HEK293 (cell line): ENCODE measurements around the gene C6orf89.

ENCODE experiments used
- CTCF ChIA-PET: fragments of 350-600 bp; formaldehyde crosslinking; extraction: SDS; loops from one replicate; lab custom pipeline; 2021; ENCODE audit warnings: antibody characterized with exemption; lab: Yijun Ruan, JAX
- POLR2A ChIA-PET: fragments of 300-600 bp; formaldehyde crosslinking; extraction: SDS; loops from one replicate; lab custom pipeline; 2020; ENCODE audit warnings: antibody characterized with exemption, inconsistent platforms; lab: Yijun Ruan, JAX
- H3K27ac ChIP-seq: fragments of 200-500 bp; sonication (Bioruptor generic); 2 replicates; pipeline ENCODE4 v1.5.1; 2014; ENCODE audit warnings: low read depth, low read length, control low read depth, inconsistent platforms; ENCODE audit errors: extremely low read depth
- H3K36me3 ChIP-seq, 2 experiments: fragments of 200-500 bp in 1 of 2; sonication (Bioruptor generic) in 1 of 2; 1 replicate in 1 of 2; 2 replicates in 1 of 2; pipeline ENCODE4 v1.5.1; 2014 to 2017; ENCODE audit warnings: inconsistent platforms in 2 of 2, low read length in 2 of 2; ENCODE audit not compliant: control insufficient read depth in 2 of 2, insufficient read depth in 1 of 2
- H3K4me1 ChIP-seq: fragments of 200-500 bp; sonication (Bioruptor generic); 2 replicates; pipeline ENCODE4 v1.5.1; 2014; ENCODE audit warnings: mild to moderate bottlenecking, low read length, inconsistent platforms; ENCODE audit not compliant: control insufficient read depth, insufficient read depth
- H3K4me3 ChIP-seq: 2 replicates; pipeline ENCODE4 v1.5.1; 2011; ENCODE audit warnings: low read depth, mild to moderate bottlenecking, control low read depth, low read length, moderate library complexity
- H3K9me3 ChIP-seq: fragments of 200-500 bp; sonication (Bioruptor generic); 2 replicates; pipeline ENCODE4 v1.5.1; 2014; ENCODE audit warnings: low read depth, low read length, inconsistent platforms; ENCODE audit not compliant: control insufficient read depth, insufficient read depth
- GLIS1 ChIP-seq: fragments of 450-650 bp; formaldehyde crosslinking; IDR thresholded peaks from 2 replicates; pipeline ENCODE4 v1.5.1; 2016; ENCODE audit warnings: missing biosample characterization, missing genetic modification characterization
- KLF7 ChIP-seq: fragments of 450-650 bp; formaldehyde crosslinking; IDR thresholded peaks from 2 replicates; pipeline ENCODE4 v1.5.1; 2016; ENCODE audit warnings: missing biosample characterization, missing genetic modification characterization, borderline replicate concordance
- OSR2 ChIP-seq: fragments of 450-650 bp; formaldehyde crosslinking; IDR thresholded peaks from 2 replicates; pipeline ENCODE4 v1.5.1; 2016; ENCODE audit warnings: missing biosample characterization, missing genetic modification characterization
- ZBTB8A ChIP-seq: fragments of 450-650 bp; formaldehyde crosslinking; IDR thresholded peaks from 2 replicates; pipeline ENCODE4 v1.5.1; 2016; ENCODE audit warnings: missing biosample characterization, missing genetic modification characterization
- ZNF16 ChIP-seq: fragments of 450-650 bp; formaldehyde crosslinking; IDR thresholded peaks from 2 replicates; pipeline ENCODE4 v1.5.1; 2016; ENCODE audit warnings: low read depth, missing biosample characterization, missing genetic modification characterization
- ZNF184 ChIP-seq: fragments of 450-650 bp; IDR thresholded peaks from 2 replicates; pipeline ENCODE4 v1.5.1; 2018; ENCODE audit warnings: missing biosample characterization, mild to moderate bottlenecking, missing genetic modification characterization
- ZNF302 ChIP-seq: fragments of 450-650 bp; formaldehyde crosslinking; IDR thresholded peaks from 2 replicates; pipeline ENCODE4 v1.5.1; 2016; ENCODE audit warnings: missing biosample characterization, missing genetic modification characterization, low read depth
- ZNF341 ChIP-seq: fragments of 450-650 bp; formaldehyde crosslinking; IDR thresholded peaks from 2 replicates; pipeline ENCODE4; 2016; ENCODE audit warnings: low read depth, missing biosample characterization, missing genetic modification characterization
- ZNF391 ChIP-seq: fragments of 450-650 bp; formaldehyde crosslinking; IDR thresholded peaks from 2 replicates; pipeline ENCODE4 v1.5.1; 2016; ENCODE audit warnings: low read depth, missing biosample characterization, missing genetic modification characterization, borderline replicate concordance
- ZNF416 ChIP-seq: fragments of 450-650 bp; formaldehyde crosslinking; IDR thresholded peaks from 2 replicates; pipeline ENCODE4 v1.5.1; 2016; ENCODE audit warnings: missing biosample characterization, missing genetic modification characterization
- ZNF510 ChIP-seq: fragments of 450-650 bp; formaldehyde crosslinking; IDR thresholded peaks from 2 replicates; pipeline ENCODE4 v1.5.1; 2018; ENCODE audit warnings: mild to moderate bottlenecking, missing genetic modification characterization, missing biosample characterization; ENCODE audit not compliant: insufficient replicate concordance
- ZNF529 ChIP-seq: fragments of 450-650 bp; formaldehyde crosslinking; IDR thresholded peaks from 2 replicates; pipeline ENCODE4 v1.5.1; 2017; ENCODE audit warnings: missing genetic modification characterization, missing biosample characterization; ENCODE audit not compliant: insufficient replicate concordance
- ZNF549 ChIP-seq: fragments of 450-650 bp; IDR thresholded peaks from 2 replicates; pipeline ENCODE4 v1.5.1; 2018; ENCODE audit warnings: missing biosample characterization, missing genetic modification characterization, mild to moderate bottlenecking, inconsistent platforms, moderate library complexity
- ZNF623 ChIP-seq: fragments of 450-650 bp; formaldehyde crosslinking; IDR thresholded peaks from 2 replicates; pipeline ENCODE4 v1.5.1; 2016; ENCODE audit warnings: missing biosample characterization, missing genetic modification characterization
- ZNF660 ChIP-seq: fragments of 450-650 bp; IDR thresholded peaks from 2 replicates; pipeline ENCODE4 v1.5.1; 2018; ENCODE audit warnings: missing biosample characterization, mild to moderate bottlenecking, missing genetic modification characterization
- ZNF747 ChIP-seq: fragments of 450-650 bp; formaldehyde crosslinking; IDR thresholded peaks from 2 replicates; pipeline ENCODE4 v1.5.1; 2016; ENCODE audit warnings: missing biosample characterization, missing genetic modification characterization
- TF ChIP-seq, protein P1 (sequence below): fragments of 450-650 bp; formaldehyde crosslinking; IDR thresholded peaks from 2 replicates; pipeline ENCODE4 v1.5.1; 2016; ENCODE audit warnings: missing biosample characterization, missing genetic modification characterization, borderline replicate concordance

C6orf89 gene

DNA sequence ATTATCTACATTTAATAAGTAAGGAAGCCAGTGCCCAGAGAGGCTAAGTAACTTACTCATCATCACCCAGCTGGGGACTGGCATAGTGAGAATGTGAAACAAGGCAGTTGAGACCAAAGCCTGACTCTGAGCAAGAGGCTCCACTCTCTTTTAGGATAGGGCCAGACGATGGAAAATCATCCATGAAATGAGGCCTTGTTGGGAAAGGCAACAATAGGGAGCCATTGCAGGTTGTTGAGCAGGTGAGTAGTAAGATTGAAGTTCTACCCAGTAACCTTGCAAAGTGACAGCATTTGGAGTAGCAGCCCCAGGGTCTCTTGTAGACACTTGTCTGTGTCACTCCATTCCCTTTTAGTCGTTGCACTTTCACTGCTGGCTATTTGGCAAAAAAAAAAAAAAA is 44.0 kb upstream of the C6orf89 start:
- H3K4me1 ChIP-seq = no peaks in the 10 kb centered on the region
- CTCF ChIA-PET = interaction anchor here (2.1 kb wide), 1 partner anchor 9 kb away, joined by 23 read pairs; no protein-coding TSS in a partner anchor
- POLR2A ChIA-PET = interaction anchor here (0.7 to 1.9 kb wide), 2 partner anchors 11 to 121 kb away, joined by 3 to 6 read pairs; no protein-coding TSS in a partner anchor

DNA sequence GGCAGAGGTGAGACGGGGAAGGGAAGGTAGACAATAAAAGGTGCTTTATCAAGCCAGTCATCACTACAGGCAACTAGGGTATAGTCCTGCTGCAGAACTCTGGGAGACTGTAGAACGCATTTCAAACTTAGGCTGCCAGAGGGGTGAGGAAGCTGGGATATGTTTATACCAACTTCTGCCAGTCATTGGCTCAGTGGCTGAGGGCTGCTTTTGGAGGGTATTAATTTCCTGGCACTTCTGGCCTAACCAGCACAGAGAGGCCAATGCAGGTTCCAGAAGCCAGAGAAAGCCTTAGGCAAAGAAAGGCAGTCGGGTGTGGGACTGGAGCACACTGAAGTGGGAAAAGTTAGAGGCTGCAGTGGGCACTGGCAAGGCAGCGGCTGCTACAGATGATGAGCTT is 42.6 kb upstream of the C6orf89 start:
- POLR2A ChIA-PET = no interaction called here
- H3K27ac ChIP-seq = no peak overlapping the region
- H3K4me1 ChIP-seq = no peaks in the 10 kb centered on the region
- TF ChIP-seq KLF7 = no peak
- TF ChIP-seq ZNF416 (tag by site-specific recombination) = no peak
- TF ChIP-seq, all 188 proteins: peak for 0
- no peak overlapping the region for H3K4me3 ChIP-seq
- H3K36me3 ChIP-seq = no peaks in the 10 kb centered on the region
- no peaks in the 10 kb centered on the region for H3K9me3 ChIP-seq
- CTCF ChIA-PET = interaction anchor here (11.0 kb wide), 1 partner anchor 74 kb away, joined by 298 read pairs; no protein-coding TSS in a partner anchor

More for the DNA sequence above, 44.0 kb upstream of the C6orf89 start:
- H3K9me3 ChIP-seq = no peaks in the 10 kb centered on the region
- no peak overlapping the region for H3K4me3 ChIP-seq
- no peak overlapping the region for H3K27ac ChIP-seq
- peak; percentile 91 for TF ChIP-seq ZNF16 (tag by site-specific recombination)
- no peak for TF ChIP-seq ZBTB8A (tag by site-specific recombination)
- H3K36me3 ChIP-seq = no peaks in the 10 kb centered on the region

DNA sequence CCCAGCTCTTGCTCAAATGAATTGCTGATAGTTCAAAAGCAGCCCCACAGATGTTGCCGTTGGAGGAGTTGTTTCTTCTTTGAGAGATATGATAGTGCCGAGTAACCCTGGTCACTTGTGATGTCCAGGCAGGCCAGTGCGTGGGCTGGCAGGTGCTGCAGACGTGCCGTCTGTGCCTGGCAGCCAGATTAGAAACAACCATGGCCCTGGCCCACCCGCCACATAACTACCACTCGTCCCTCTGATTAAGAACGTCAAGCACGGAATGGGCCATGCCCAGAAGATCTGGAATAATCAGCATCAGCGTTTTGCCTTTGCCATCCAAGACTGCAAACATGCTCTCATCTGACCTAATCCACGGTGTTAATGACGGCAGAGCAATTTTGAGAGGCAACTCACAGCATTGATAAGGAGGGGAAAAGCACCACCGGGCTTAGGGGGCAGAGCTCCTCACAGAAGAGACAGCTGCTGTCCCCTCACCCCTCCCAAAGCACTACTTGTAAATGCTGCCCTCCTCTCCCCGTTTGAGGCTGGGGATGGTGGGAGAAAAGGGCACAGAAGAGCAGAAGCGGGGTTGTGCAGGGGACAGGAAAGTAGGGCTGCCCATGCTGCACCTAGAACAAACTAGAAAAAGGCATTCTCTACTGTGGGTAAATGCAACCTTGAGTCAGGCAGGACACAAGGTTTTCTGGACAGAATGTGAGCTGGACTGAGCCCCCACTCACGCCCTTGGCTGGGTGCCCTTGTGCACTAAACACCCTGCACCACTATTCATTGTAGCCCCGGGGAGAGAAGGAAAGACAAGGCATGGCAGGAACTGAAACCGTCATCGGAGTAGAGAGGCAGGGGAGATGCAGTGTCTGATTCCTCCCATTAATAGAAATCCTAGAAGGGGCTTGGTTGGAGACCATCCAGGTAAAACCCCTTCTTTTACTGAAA is 41.3 kb upstream of the C6orf89 start:
- ChIA-PET CTCF (interaction anchor here (0.6 to 11.0 kb wide), 5 partner anchors 9 to 379 kb away, joined by 3 to 298 read pairs (median 4); no protein-coding TSS in a partner anchor), POLR2A (no interaction called here)
- TF ChIP-seq ZNF660 (tag by site-specific recombination) (no peak), ZNF184 (tag by site-specific recombination) (no peak), GLIS1 (no peak), ZNF529 (tag by site-specific recombination) (no peak), ZNF510 (tag by site-specific recombination) (no peak), ZNF549 (tag by site-specific recombination) (no peak), ZNF747 (no peak), ZNF341 (tag by site-specific recombination) (no peak), ZNF302 (no peak), ZNF623 (tag by site-specific recombination) (no peak), ZNF391 (tag by site-specific recombination) (no peak), OSR2 (tag by site-specific recombination) (no peak)
- TF ChIP-seq, protein P1, sequence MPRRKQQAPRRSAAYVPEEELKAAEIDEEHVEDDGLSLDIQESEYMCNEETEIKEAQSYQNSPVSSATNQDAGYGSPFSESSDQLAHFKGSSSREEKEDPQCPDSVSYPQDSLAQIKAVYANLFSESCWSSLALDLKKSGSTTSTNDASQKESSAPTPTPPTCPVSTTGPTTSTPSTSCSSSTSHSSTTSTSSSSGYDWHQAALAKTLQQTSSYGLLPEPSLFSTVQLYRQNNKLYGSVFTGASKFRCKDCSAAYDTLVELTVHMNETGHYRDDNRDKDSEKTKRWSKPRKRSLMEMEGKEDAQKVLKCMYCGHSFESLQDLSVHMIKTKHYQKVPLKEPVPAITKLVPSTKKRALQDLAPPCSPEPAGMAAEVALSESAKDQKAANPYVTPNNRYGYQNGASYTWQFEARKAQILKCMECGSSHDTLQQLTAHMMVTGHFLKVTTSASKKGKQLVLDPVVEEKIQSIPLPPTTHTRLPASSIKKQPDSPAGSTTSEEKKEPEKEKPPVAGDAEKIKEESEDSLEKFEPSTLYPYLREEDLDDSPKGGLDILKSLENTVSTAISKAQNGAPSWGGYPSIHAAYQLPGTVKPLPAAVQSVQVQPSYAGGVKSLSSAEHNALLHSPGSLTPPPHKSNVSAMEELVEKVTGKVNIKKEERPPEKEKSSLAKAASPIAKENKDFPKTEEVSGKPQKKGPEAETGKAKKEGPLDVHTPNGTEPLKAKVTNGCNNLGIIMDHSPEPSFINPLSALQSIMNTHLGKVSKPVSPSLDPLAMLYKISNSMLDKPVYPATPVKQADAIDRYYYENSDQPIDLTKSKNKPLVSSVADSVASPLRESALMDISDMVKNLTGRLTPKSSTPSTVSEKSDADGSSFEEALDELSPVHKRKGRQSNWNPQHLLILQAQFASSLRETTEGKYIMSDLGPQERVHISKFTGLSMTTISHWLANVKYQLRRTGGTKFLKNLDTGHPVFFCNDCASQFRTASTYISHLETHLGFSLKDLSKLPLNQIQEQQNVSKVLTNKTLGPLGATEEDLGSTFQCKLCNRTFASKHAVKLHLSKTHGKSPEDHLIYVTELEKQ (tag by site-specific recombination) = no peak
- H3K27ac ChIP-seq = no peak overlapping the region
- no peak overlapping the region for H3K4me3 ChIP-seq
- H3K36me3 ChIP-seq = no peaks in the 10 kb centered on the region
- H3K4me1 ChIP-seq = no peaks in the 10 kb centered on the region; the same call in 1 of the 2 replicates
- H3K9me3 ChIP-seq = no peaks in the 10 kb centered on the region
